GM12873 (cell line): Measurements from ENCODE around the gene SPNS1.

Experiments used
- TF ChIP-seq, protein P1 (sequence below): IDR thresholded peaks from 2 replicates; pipeline ENCODE4 v1.5.1; 2012; ENCODE audit warnings: low read depth, mild to moderate bottlenecking, moderate library complexity, low read length, control low read depth; ENCODE audit not compliant: insufficient read depth; ENCODE audit errors: missing control alignments

Gene SPNS1, protein sequence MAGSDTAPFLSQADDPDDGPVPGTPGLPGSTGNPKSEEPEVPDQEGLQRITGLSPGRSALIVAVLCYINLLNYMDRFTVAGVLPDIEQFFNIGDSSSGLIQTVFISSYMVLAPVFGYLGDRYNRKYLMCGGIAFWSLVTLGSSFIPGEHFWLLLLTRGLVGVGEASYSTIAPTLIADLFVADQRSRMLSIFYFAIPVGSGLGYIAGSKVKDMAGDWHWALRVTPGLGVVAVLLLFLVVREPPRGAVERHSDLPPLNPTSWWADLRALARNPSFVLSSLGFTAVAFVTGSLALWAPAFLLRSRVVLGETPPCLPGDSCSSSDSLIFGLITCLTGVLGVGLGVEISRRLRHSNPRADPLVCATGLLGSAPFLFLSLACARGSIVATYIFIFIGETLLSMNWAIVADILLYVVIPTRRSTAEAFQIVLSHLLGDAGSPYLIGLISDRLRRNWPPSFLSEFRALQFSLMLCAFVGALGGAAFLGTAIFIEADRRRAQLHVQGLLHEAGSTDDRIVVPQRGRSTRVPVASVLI

GRCh38 chr16:28974437-28975157, at the start of gene SPNS1:
SPNS1 (plus strand) TSS chr16:28974778; CDS start chr16:28975152, 374 bp downstream.
- TF ChIP-seq, protein P1, sequence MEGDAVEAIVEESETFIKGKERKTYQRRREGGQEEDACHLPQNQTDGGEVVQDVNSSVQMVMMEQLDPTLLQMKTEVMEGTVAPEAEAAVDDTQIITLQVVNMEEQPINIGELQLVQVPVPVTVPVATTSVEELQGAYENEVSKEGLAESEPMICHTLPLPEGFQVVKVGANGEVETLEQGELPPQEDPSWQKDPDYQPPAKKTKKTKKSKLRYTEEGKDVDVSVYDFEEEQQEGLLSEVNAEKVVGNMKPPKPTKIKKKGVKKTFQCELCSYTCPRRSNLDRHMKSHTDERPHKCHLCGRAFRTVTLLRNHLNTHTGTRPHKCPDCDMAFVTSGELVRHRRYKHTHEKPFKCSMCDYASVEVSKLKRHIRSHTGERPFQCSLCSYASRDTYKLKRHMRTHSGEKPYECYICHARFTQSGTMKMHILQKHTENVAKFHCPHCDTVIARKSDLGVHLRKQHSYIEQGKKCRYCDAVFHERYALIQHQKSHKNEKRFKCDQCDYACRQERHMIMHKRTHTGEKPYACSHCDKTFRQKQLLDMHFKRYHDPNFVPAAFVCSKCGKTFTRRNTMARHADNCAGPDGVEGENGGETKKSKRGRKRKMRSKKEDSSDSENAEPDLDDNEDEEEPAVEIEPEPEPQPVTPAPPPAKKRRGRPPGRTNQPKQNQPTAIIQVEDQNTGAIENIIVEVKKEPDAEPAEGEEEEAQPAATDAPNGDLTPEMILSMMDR, result no peak

GRCh38 chr16:28925386-28926228, 49.0 kb upstream of the SPNS1 start:
- TF ChIP-seq, protein P1, result no peak

GRCh38 chr16:28927815-28928214, 46.8 kb upstream of the SPNS1 start:
- TF ChIP-seq, protein P1, result no peak

- TF ChIP-seq, protein P1, result no peak
Observed at GRCh38 chr16:28930203-28930602, 44.4 kb upstream of the SPNS1 start.

- TF ChIP-seq, protein P1, result no peak
Observed at GRCh38 chr16:28930652-28931051, 43.9 kb upstream of the SPNS1 start.

GRCh38 chr16:28931801-28932225, 42.8 kb upstream of the SPNS1 start, which contains the start of gene CD19:
CD19 (plus strand) TSS chr16:28931971; CDS start chr16:28932001, 30 bp downstream.
- TF ChIP-seq, protein P1, result no peak
